NT2/D1 (cell line): ENCODE results near the gene SNTG2.

ENCODE experiments used
- DNase-seq: peaks from one replicate; pipeline ENCODE4 v3.0.0-alpha.2; 2011; ENCODE audit warnings: low read depth, low spot score
- H3K27me3 ChIP-seq: 2 replicates; pipeline ENCODE4 v1.6.0; 2011; ENCODE audit warnings: mild to moderate bottlenecking; ENCODE audit not compliant: insufficient read length, insufficient read depth
- H3K36me3 ChIP-seq: 2 replicates; pipeline ENCODE4 v1.6.1; 2011; ENCODE audit warnings: mild to moderate bottlenecking, low read length, mixed read lengths; ENCODE audit not compliant: insufficient read depth, insufficient read length
- H3K4me1 ChIP-seq: 2 replicates; pipeline ENCODE4 v1.5.1; 2011; ENCODE audit not compliant: insufficient read depth, insufficient read length
- H3K4me3 ChIP-seq: 2 replicates; pipeline ENCODE4 v1.5.1; 2011; ENCODE audit warnings: low read depth; ENCODE audit not compliant: insufficient read length
- H3K9ac ChIP-seq: 2 replicates; pipeline ENCODE4 v1.6.0; 2011; ENCODE audit warnings: low read depth; ENCODE audit not compliant: insufficient read length
- H3K9me3 ChIP-seq: 2 replicates; pipeline ENCODE4 v1.5.1; 2011; ENCODE audit warnings: mild to moderate bottlenecking, low read length; ENCODE audit not compliant: insufficient read depth
- SUZ12 ChIP-seq: IDR thresholded peaks from 2 replicates; pipeline ENCODE4 v1.6.1; 2011; ENCODE audit not compliant: insufficient read length, insufficient read depth; ENCODE audit errors: extremely low read depth
- YY1 ChIP-seq: IDR thresholded peaks from 2 replicates; pipeline ENCODE4 v1.6.1; 2011; ENCODE audit not compliant: insufficient read length, insufficient read depth
- ZNF274 ChIP-seq: IDR thresholded peaks from 2 replicates; pipeline ENCODE4 v1.6.1; 2011; ENCODE audit warnings: mild to moderate bottlenecking, low read depth, low read length

The SNTG2 gene

GRCh38 chr2:1254662-1255343 is 304.2 kb downstream of the SNTG2 start:
- TF ChIP-seq ZNF274 (no peak), SUZ12 (no peak), YY1 (no peak)
- DNase-seq: no peak

GRCh38 chr2:1256632-1257324 is 306.1 kb downstream of the SNTG2 start:
- Histone ChIP-seq H3K27me3 (no peaks in the 10 kb centered on the region), H3K4me3 (no peak overlapping the region), H3K9me3 (no peaks in the 10 kb centered on the region), H3K9ac (no peak overlapping the region), H3K36me3 (no peaks in the 10 kb centered on the region), H3K4me1 (no peaks in the 10 kb centered on the region)
- TF ChIP-seq SUZ12 (no peak), YY1 (no peak), ZNF274 (no peak)
- no peak for DNase-seq

More at GRCh38 chr2:1254662-1255343, 304.2 kb downstream of the SNTG2 start:
- no peak overlapping the region for H3K4me3 ChIP-seq
- no peaks in the 10 kb centered on the region for H3K36me3 ChIP-seq
- no peaks in the 10 kb centered on the region for H3K27me3 ChIP-seq
- no peak overlapping the region for H3K9ac ChIP-seq
- H3K9me3 ChIP-seq: no peaks in the 10 kb centered on the region
- H3K4me1 ChIP-seq: no peaks in the 10 kb centered on the region

- Histone ChIP-seq H3K4me3 (no peak overlapping the region), H3K4me1 (no peaks in the 10 kb centered on the region), H3K27me3 (no peaks in the 10 kb centered on the region), H3K36me3 (no peaks in the 10 kb centered on the region), H3K9me3 (no peaks in the 10 kb centered on the region), H3K9ac (no peak overlapping the region)
- DNase-seq: no peak
- no peak for TF ChIP-seq YY1
- TF ChIP-seq SUZ12: no peak
- no peak for TF ChIP-seq ZNF274
Observed at GRCh38 chr2:1257334-1257733, 306.7 kb downstream of the SNTG2 start.

GRCh38 chr2:1259746-1260145 is 309.1 kb downstream of the SNTG2 start:
- no peak overlapping the region for H3K4me3 ChIP-seq
- no peak overlapping the region for H3K9ac ChIP-seq
- no peaks in the 10 kb centered on the region for H3K9me3 ChIP-seq
- TF ChIP-seq ZNF274 (no peak), YY1 (no peak), SUZ12 (no peak)
- no peaks in the 10 kb centered on the region for H3K36me3 ChIP-seq
- DNase-seq: no peak
- H3K27me3 ChIP-seq: no peaks in the 10 kb centered on the region
- no peaks in the 10 kb centered on the region for H3K4me1 ChIP-seq

- no peaks in the 10 kb centered on the region for H3K9me3 ChIP-seq
- no peak for DNase-seq
- H3K27me3 ChIP-seq: no peaks in the 10 kb centered on the region
- H3K9ac ChIP-seq: no peak overlapping the region
- no peak for TF ChIP-seq SUZ12
- no peak for TF ChIP-seq YY1
- no peak for TF ChIP-seq ZNF274
- H3K4me1 ChIP-seq: no peaks in the 10 kb centered on the region
- no peaks in the 10 kb centered on the region for H3K36me3 ChIP-seq
- no peak overlapping the region for H3K4me3 ChIP-seq
Observed at GRCh38 chr2:1262609-1263008, 312.0 kb downstream of the SNTG2 start.

- Histone ChIP-seq H3K9me3 (no peaks in the 10 kb centered on the region), H3K27me3 (no peaks in the 10 kb centered on the region), H3K4me1 (no peaks in the 10 kb centered on the region), H3K4me3 (no peak overlapping the region), H3K36me3 (no peaks in the 10 kb centered on the region), H3K9ac (no peak overlapping the region)
- no peak for TF ChIP-seq YY1
- no peak for TF ChIP-seq SUZ12
- no peak for TF ChIP-seq ZNF274
- no peak for DNase-seq
Observed at GRCh38 chr2:1265454-1265853, 314.8 kb downstream of the SNTG2 start.

- Histone ChIP-seq H3K4me1 (no peaks in the 10 kb centered on the region), H3K9ac (no peak overlapping the region), H3K27me3 (no peaks in the 10 kb centered on the region), H3K36me3 (no peaks in the 10 kb centered on the region), H3K9me3 (no peaks in the 10 kb centered on the region), H3K4me3 (no peak overlapping the region)
- TF ChIP-seq SUZ12 (no peak), YY1 (no peak), ZNF274 (no peak)
- DNase-seq: no peak
Observed at GRCh38 chr2:1266351-1266750, 315.7 kb downstream of the SNTG2 start.
